ENCODE data around the gene SGCA. TPM values are rescaled to one million over a fixed set of nuclear protein-coding genes. Genes with fewer than 3 reads are reported as not detected.

SGCA gene
- total and polyA plus RNA-seq, 9 of the 15 experiments (the other 6 are each of a cell fraction or from before 2014, with no cell fraction given) = not detected

DNA sequence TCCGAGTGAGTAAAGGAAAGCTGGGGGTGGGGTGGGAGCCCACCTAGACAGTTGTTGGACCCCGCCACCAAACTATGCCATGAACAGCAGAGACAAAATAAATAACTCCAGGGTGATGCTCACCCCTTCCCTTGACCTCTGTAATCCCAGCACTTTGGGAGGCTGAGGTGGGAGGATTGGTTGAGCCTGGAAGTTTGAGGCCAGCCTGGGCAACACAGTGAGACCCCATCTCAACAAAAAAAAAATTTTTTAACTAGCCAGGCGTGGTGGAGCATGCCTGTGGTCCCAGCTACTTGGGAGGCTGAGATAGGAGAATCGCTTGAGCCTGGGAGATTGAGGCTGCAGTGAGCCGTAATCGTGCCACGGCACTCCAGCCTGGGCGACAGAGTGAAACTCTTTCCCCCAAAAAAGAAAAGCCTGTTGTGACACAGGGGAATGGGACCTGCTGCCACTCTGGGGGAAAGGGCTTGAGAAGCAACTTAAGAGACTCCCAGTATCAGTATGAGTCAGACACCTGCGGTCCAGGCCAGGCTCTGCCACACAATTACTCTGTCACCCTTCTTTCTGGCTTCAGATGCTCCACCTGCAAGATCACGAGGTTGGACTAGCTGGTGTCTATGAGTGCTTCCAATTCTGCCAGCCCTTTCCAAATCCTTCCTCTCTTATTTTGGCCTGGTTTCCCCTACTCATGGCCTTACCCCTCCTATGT, 5.0 kb downstream of the SGCA start (continued):
- TF ChIP-seq ZNF75A (CRISPR knock-in tag; IDR thresholded peaks at IDR 0.05) = no peak
- TF ChIP-seq, protein P1, sequence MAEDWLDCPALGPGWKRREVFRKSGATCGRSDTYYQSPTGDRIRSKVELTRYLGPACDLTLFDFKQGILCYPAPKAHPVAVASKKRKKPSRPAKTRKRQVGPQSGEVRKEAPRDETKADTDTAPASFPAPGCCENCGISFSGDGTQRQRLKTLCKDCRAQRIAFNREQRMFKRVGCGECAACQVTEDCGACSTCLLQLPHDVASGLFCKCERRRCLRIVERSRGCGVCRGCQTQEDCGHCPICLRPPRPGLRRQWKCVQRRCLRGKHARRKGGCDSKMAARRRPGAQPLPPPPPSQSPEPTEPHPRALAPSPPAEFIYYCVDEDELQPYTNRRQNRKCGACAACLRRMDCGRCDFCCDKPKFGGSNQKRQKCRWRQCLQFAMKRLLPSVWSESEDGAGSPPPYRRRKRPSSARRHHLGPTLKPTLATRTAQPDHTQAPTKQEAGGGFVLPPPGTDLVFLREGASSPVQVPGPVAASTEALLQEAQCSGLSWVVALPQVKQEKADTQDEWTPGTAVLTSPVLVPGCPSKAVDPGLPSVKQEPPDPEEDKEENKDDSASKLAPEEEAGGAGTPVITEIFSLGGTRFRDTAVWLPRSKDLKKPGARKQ (CRISPR knock-in tag; IDR thresholded peaks at IDR 0.05) = no peak
- TF ChIP-seq MTA1 (IDR thresholded peaks at IDR 0.05; ENCODE audit: borderline replicate concordance) = no peak

DNA sequence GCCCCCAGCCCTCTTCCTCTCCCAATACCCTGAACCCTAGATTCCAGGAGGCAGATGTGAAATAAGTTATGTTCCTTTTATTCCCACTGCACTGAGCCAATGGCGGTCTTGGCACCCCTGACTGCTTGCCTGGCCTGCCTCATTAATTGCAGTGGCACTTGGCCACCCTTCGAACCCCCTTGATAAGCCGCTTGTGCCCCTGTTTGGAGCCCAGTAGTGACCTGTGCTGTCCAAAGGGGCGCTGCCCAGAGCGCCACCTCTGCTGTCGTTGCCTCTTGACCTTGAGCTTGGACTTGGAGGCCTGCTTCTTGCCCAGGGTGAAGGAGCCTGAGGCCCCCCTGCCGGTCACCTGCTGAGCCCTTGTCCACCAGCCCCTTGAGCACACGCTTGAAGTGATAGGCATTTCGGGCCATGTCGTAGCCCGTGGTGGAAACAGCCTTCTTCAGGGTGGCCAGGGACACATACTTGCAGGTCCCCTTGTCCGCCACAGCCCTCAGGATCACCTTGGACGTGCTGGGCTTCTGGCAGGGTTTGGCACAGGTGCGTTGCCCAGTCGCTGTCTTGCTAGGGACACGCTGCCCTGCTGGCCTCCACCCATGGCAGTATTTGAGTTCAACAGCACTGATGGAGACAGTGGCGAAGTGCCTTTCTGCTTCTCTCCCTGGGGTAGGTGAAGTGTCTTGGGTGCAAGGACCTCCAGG, 5.7 kb downstream of the SGCA start:
- WGBS (ENCODE audit: insufficient coverage, low coverage, missing lambda C conversion rate) = 23% methylated on average over 17 of the region's 17 CpGs
- no peak overlapping the region for H3K4me2 ChIP-seq (ENCODE audit: insufficient read depth, low read length)
- DNase-seq (ENCODE audit: extremely low read depth in 1 of 4, low spot score in 3 of 4) (no peak), ATAC-seq (no peak), FAIRE-seq (no peak)
- TF ChIP-seq ZNF184 (CRISPR knock-in tag; IDR thresholded peaks at IDR 0.05) = no peak
- TF ChIP-seq SLC30A9 (CRISPR knock-in tag; IDR thresholded peaks at IDR 0.05) = no peak
- no peak for TF ChIP-seq ESRRA (IDR thresholded peaks at IDR 0.05; ENCODE audit: borderline replicate concordance, low read depth)
- no peak for TF ChIP-seq KDM5B (IDR thresholded peaks at IDR 0.05; ENCODE audit: insufficient replicate concordance, low read depth, low read length)
- no peak for TF ChIP-seq RFX5 (IDR thresholded peaks at IDR 0.05; ENCODE audit: low read depth, low read length)
- TF ChIP-seq, protein P2, sequence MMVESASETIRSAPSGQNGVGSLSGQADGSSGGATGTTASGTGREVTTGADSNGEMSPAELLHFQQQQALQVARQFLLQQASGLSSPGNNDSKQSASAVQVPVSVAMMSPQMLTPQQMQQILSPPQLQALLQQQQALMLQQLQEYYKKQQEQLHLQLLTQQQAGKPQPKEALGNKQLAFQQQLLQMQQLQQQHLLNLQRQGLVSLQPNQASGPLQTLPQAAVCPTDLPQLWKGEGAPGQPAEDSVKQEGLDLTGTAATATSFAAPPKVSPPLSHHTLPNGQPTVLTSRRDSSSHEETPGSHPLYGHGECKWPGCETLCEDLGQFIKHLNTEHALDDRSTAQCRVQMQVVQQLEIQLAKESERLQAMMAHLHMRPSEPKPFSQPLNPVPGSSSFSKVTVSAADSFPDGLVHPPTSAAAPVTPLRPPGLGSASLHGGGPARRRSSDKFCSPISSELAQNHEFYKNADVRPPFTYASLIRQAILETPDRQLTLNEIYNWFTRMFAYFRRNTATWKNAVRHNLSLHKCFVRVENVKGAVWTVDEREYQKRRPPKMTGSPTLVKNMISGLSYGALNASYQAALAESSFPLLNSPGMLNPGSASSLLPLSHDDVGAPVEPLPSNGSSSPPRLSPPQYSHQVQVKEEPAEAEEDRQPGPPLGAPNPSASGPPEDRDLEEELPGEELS (CRISPR knock-in tag; IDR thresholded peaks at IDR 0.05; ENCODE audit: borderline replicate concordance) = no peak
- TF ChIP-seq BRD4 (IDR thresholded peaks at IDR 0.05) = no peak
- no peak for TF ChIP-seq ZNF561 (CRISPR knock-in tag; conservative IDR thresholded peaks at IDR 0.05)
- no peak for TF ChIP-seq SRSF7 (optimal IDR thresholded peaks at IDR 0.05; ENCODE audit: low read depth, low read length)
- no peak for TF ChIP-seq ZKSCAN1 (IDR thresholded peaks at IDR 0.05; ENCODE audit: low read depth, low read length)
- H3K9me3 ChIP-seq (replicated peaks; ENCODE audit: control insufficient read depth, insufficient read depth, low read depth, low read length) = no peaks in the 10 kb centered on the region
- H4K20me1 ChIP-seq (replicated peaks; ENCODE audit: control insufficient read depth, insufficient read depth, low read length) = peaks cover 13% of the 10 kb centered on the region
- H3K9me1 ChIP-seq (ENCODE audit: control insufficient read depth, insufficient read depth, low read length) = no peaks in the 10 kb centered on the region
- no peak overlapping the region for H3K27ac ChIP-seq (ENCODE audit: extremely low read depth, low read depth, low read length)
- H3K9ac ChIP-seq (ENCODE audit: insufficient read depth in 1 of 2, low read depth in 2 of 2, low read length in 2 of 2) = peak overlapping the region in 1 of 2 experiments; percentile 40; a peak in 1 of 4 replicates
- no peak overlapping the region for H2AFZ ChIP-seq (ENCODE audit: low read depth, low read length)
- intact Hi-C loops (cut with micrococcal nuclease) = no loop called here
- no peaks in the 10 kb centered on the region for H3K36me3 ChIP-seq (ENCODE audit: control insufficient read depth, insufficient read depth, low read length)
- peaks cover 0 to 18% of the 10 kb centered on the region in 2 experiments; a peak in 2 of 5 replicates for H3K4me1 ChIP-seq (replicated peaks in 1 of 2; ENCODE audit: control insufficient read depth in 2 of 2, insufficient read depth in 2 of 2, low read length in 2 of 2)
- ChIA-PET POLR2A (no interaction called here), CTCF (ENCODE audit: low intra/inter-chr PET ratio) (interaction anchor here (0.7 kb wide), 1 partner anchor 24 kb away, joined by 3 read pairs; no protein-coding TSS in a partner anchor)
- in situ Hi-C loops (cut with MboI) = no loop called here
- no peaks in the 10 kb centered on the region for H3K79me2 ChIP-seq (ENCODE audit: control insufficient read depth, insufficient read depth, low read length)
- BruUV-seq (replicated peaks) = no TSS peak
- peaks cover 2 to 18% of the 10 kb centered on the region in 2 experiments; a peak in 2 of 5 replicates for H3K27me3 ChIP-seq (ENCODE audit: control insufficient read depth in 2 of 2, insufficient read depth in 2 of 2, low read length in 2 of 2)
- H3K4me3 ChIP-seq = no peak overlapping the region
